Esophagus muscularis mucosa (tissue), 4 donors: Measurements from ENCODE around the gene SCCPDH. TPM values are rescaled to one million over a fixed set of nuclear protein-coding genes. Genes with fewer than 3 reads are reported as not detected.

Experiments used
- DNase-seq: peaks from one replicate; pipeline ENCODE4 v3.0.0-alpha.2; 2017; ENCODE audit errors: extremely low spot score
- H3K27ac ChIP-seq, 4 donors: fragments of 200-600 bp; sonication (generic); replicated peaks in 1 of 4; 1 replicate in 3 of 4; 2 replicates in 1 of 4; pipeline ENCODE4 v1.5.1; 2016 to 2019; ENCODE audit warnings: mild to moderate bottlenecking in 1 of 4
- H3K27me3 ChIP-seq, 4 donors: fragments of 200-600 bp; sonication (generic); one replicate each; pipeline versions ENCODE4 v1.5.1 to v1.6.0; 2016 to 2019
- H3K36me3 ChIP-seq, 4 donors: fragments of 200-600 bp; sonication (generic); one replicate each; pipeline ENCODE4 v1.5.1; 2016 to 2019
- H3K4me1 ChIP-seq, 4 donors: fragments of 200-600 bp; sonication (generic); one replicate each; pipeline ENCODE4 v1.5.1; 2016 to 2019
- H3K4me3 ChIP-seq, 4 donors: fragments of 200-600 bp; sonication (generic); 1 replicate in 2 of 4; 2 replicates in 2 of 4; pipeline ENCODE4 v1.5.1; 2016 to 2019; ENCODE audit warnings: mild to moderate bottlenecking in 4 of 4, moderate library complexity in 1 of 4
- H3K9me3 ChIP-seq, 4 donors: fragments of 200-600 bp; sonication (generic); 1 replicate in 3 of 4; 2 replicates in 1 of 4; pipeline ENCODE4 v1.5.1; 2016 to 2019
- CTCF ChIP-seq, 3 experiments: fragments of 200-600 bp in 2 of 3; fragments of 450-650 bp in 1 of 3; sonication (generic) in 2 of 3; IDR thresholded peaks; one replicate each; pipeline ENCODE4 v1.5.1; 2017 to 2019; ENCODE audit warnings: antibody characterized with exemption in 3 of 3, mild to moderate bottlenecking in 2 of 3, moderate library complexity in 1 of 3
- EP300 ChIP-seq: sonication (generic); formaldehyde crosslinking; IDR thresholded peaks from one replicate; pipeline ENCODE4 v1.6.1; 2017; ENCODE audit warnings: antibody characterized with exemption
- POLR2A ChIP-seq: fragments of 450-650 bp; IDR thresholded peaks from one replicate; pipeline ENCODE4 v1.6.1; 2017; ENCODE audit warnings: antibody characterized with exemption, moderate library complexity, mild to moderate bottlenecking, low read depth
- POLR2AphosphoS5 ChIP-seq, 2 donors: sonication (generic); formaldehyde crosslinking; IDR thresholded peaks; one replicate each; pipeline ENCODE4 v1.6.1; 2017; ENCODE audit warnings: antibody characterized with exemption in 2 of 2
- WGBS: methylation state at CpG from one replicate; pipeline ENCODE4 v1.1.5; 2018; 5-methylcytosine and 5-hydroxymethylcytosine counted together
- intact Hi-C: fragments of 100-400 bp; cut with DNase I; formaldehyde crosslinking; loops from one replicate; pipeline ENCODE4 v1.15.1; 2023
- total RNA-seq, 4 donors: library from RNA; depleted of rRNA; stranded (reverse); fragments of >200 nt; gene quantifications; one replicate each; pipeline versions ENCODE4 v1.1.0 to v1.2.1, GENCODE V29; 2016

Gene SCCPDH
- total RNA-seq, 4 donors from 2014 or later: 19.4 to 25.5 (median 23.8) TPM

DNA sequence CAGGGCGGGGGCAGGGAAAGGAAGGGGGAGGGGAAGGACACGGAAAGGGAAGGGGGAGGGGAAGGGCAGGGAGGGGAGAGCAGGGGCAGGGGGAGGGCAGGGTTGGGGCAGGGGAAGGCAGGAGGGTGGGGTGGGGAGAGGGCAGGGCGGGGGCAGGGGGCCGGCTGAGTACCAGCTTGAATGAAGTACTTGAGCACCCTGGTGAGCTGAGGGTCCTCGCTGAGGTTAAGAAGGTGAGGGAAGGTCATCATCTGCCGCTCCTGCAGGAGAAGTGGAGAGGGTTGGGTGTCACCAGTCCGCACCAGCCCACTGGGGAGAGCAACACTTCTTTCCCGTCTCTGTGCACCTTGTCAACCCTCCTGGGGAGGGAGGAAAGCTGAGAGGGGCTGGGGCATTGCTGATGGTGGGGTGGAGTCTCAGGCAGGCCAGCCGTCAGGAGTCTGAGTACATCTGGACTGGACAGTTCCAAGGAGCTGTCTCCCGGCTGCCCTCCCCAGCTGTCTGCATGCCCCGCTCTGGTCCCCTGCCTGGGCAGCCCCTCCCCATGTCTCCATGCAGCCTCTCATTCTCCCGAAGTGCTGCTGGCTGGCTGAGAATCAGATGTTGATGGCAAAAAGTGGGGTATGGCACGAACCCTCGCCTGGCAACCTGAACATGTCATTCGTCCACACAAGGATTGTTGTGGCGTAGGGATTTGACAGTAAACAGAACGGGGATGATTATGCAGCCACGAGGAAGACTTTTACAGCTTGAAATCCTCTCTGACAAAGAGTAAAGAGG is 70.0 kb downstream of the SCCPDH start:
- Histone ChIP-seq H3K36me3 (no peaks in the 10 kb centered on the region), H3K27me3 (peaks cover 0 to 54% (median 0%) of the 10 kb centered on the region in 4 donors), H3K4me3 (no peak overlapping the region), H3K4me1 (peaks cover 11 to 26% (median 17%) of the 10 kb centered on the region in 4 donors), H3K9me3 (no peaks in the 10 kb centered on the region), H3K27ac (no peak overlapping the region)
- no peak for DNase-seq
- intact Hi-C loops: no loop called here
- no peak for TF ChIP-seq EP300
- TF ChIP-seq POLR2AphosphoS5 (IDR thresholded peaks at IDR 0.05): no peak
- no peak for TF ChIP-seq CTCF (IDR thresholded peaks at IDR 0.05)
- TF ChIP-seq POLR2A: no peak
- WGBS: 27% methylated on average over 16 of the region's 18 CpGs

DNA sequence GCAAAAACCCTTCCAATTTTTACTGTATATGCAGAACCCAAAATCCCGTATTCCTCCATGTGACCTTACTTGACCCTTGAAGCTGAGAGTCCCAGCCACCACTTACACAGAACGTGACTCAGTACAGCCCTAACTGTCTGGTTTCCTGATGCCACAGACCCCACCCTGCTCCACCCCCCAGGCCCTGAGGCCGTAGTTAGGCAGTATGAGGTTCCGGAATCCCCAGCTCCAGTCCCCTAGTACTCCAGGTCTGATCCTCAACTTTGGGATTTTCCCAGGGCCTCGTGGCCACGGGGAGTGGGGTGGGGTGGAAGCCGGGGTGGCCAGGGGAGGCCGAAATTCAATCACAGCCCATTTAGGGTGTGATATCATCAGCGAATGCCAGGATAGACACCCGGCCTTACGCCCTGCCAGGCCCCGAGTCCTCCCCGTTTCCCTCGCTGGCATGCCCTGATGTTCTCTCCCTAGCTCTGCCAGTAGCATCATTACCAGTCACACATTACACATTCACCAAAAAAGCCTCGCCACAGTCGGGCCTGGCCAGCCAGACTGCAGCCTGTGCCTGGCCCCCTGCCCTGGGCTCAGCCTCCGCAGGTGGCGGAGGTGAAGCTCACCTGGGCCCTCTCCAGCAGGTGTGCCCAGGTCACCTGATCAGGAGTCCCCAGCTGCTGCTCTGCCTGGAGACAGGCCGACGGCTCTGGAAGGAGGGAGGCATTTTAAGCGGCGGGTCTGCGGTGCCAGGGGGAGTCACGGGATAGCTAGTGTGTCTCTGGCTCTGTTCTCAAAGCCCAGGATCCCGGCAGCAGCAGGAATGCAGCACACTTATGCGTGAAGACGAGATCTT is 70.8 kb downstream of the SCCPDH start:
- intact Hi-C loops: no loop called here
- Histone ChIP-seq H3K27ac (no peak overlapping the region), H3K9me3 (no peaks in the 10 kb centered on the region), H3K4me3 (no peak overlapping the region), H3K27me3 (peaks cover 0 to 54% (median 0%) of the 10 kb centered on the region in 4 donors), H3K4me1 (peaks cover 10 to 18% (median 13%) of the 10 kb centered on the region in 4 donors), H3K36me3 (no peaks in the 10 kb centered on the region)
- TF ChIP-seq CTCF (IDR thresholded peaks at IDR 0.05): no peak
- WGBS: 77% methylated on average over 19 of the region's 27 CpGs
- no peak for DNase-seq

DNA sequence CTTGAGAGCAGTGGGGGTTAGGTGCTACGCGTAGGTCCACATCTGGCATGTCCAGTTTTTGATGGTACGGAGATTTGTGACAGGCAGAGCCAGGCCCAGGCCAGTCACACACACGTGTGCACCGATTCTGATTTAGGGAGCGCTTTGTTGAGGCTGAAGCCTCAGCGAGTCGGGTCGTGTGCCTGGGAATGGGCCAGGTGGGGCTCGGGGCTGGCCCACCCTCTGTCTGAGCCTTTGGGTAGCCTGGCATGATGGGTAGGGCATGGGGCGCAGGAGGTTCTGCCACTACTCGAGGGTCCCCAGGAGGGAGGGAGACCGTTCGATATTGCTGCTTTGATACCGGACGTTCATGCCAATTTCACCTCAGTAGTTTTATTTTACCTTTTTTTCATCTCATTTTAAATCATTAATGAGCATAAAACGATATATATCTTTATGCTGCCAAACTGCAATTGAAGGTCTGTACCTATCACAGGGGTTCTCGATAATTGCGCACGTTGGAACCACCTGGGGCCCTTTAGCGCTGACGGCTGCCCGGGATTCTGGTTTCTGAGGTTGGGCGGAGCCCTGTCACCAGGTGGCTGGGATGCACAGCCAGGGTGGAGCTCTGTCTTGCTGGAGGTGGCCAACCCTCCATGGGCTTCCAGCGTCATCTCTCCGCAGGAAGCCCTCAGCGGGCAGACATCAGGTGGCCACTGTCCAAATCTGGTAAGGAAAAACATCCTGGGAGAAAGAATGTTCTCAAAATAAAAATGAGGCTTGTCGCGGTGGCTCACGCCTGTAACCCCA is 71.9 kb downstream of the SCCPDH start:
- H3K27ac ChIP-seq: no peak overlapping the region
- no peaks in the 10 kb centered on the region for H3K36me3 ChIP-seq
- H3K9me3 ChIP-seq: no peaks in the 10 kb centered on the region
- TF ChIP-seq POLR2A: no peak
- no peak for TF ChIP-seq CTCF (IDR thresholded peaks at IDR 0.05)
- no peak for TF ChIP-seq EP300
- WGBS: 94% methylated on average over 29 of the region's 30 CpGs
- H3K4me3 ChIP-seq: no peak overlapping the region
- intact Hi-C loops: no loop called here
- peaks cover 0 to 47% (median 0%) of the 10 kb centered on the region in 4 donors for H3K27me3 ChIP-seq
- peaks cover 10 to 17% (median 13%) of the 10 kb centered on the region in 4 donors for H3K4me1 ChIP-seq
- DNase-seq: no peak

DNA sequence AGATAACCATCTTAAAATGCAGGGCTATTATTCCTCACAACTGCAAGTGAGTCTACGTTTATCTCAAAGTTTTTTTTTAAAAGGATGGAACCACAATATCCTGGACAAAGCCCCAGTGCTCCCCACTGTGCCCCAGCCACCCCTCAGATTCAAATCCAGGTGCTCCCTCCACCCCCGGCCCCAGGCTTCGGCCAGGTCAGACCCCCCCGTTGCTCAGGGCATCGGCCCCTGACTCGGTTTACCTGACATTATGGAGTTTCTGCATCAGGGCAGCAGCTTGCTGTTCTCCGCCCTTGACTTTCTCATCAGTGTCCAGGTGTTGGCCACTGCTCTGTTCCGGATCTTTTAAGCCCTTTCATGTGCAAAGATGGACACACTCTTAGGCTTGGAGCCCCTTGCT is 72.9 kb downstream of the SCCPDH start:
- intact Hi-C loops: no loop called here
- 80% methylated on average over 8 of the region's 8 CpGs for WGBS
- DNase-seq: no peak
- H3K4me3 ChIP-seq: no peak overlapping the region
- H3K4me1 ChIP-seq: peaks cover 10 to 17% (median 13%) of the 10 kb centered on the region in 4 donors
- H3K9me3 ChIP-seq: no peaks in the 10 kb centered on the region
- H3K36me3 ChIP-seq: no peaks in the 10 kb centered on the region
- TF ChIP-seq POLR2A (no peak), POLR2AphosphoS5 (IDR thresholded peaks at IDR 0.05) (no peak), EP300 (no peak), CTCF (IDR thresholded peaks at IDR 0.05) (no peak)
- peaks cover 0 to 47% (median 0%) of the 10 kb centered on the region in 4 donors for H3K27me3 ChIP-seq
- H3K27ac ChIP-seq: no peak overlapping the region
